AG09309 (cell line): Measurements from ENCODE around the gene HOXC4.

Experiments used
- DNase-seq: peaks from one replicate; pipeline ENCODE4 v3.0.0-alpha.2; 2010; ENCODE audit warnings: low read depth
- H3K4me3 ChIP-seq: 2 replicates; pipeline ENCODE4 v1.5.1; 2011; ENCODE audit warnings: mild to moderate bottlenecking, low read depth, low read length, moderate library complexity; ENCODE audit not compliant: control insufficient read depth
- CTCF ChIP-seq: IDR thresholded peaks from 2 replicates; pipeline ENCODE4 v1.5.1; 2011; ENCODE audit warnings: mild to moderate bottlenecking, low read depth, low read length, inconsistent platforms; ENCODE audit not compliant: insufficient read depth, control insufficient read depth; ENCODE audit errors: missing control alignments

Gene HOXC4

GRCh38 chr12:54021432-54022013 is 32.1 kb upstream of the HOXC4 start:
- no peak for DNase-seq
- TF ChIP-seq CTCF, result no peak
- no peak overlapping the region for H3K4me3 ChIP-seq

GRCh38 chr12:54022960-54023884 is 30.4 kb upstream of the HOXC4 start:
- no peak overlapping the region for H3K4me3 ChIP-seq

GRCh38 chr12:54024127-54024526 is 29.5 kb upstream of the HOXC4 start:
- no peak for TF ChIP-seq CTCF
- DNase-seq, result no peak
- no peak overlapping the region for H3K4me3 ChIP-seq

More at GRCh38 chr12:54022960-54023884, 30.4 kb upstream of the HOXC4 start:
- TF ChIP-seq CTCF, result no peak
- no peak for DNase-seq

GRCh38 chr12:54024581-54025305 is 28.9 kb upstream of the HOXC4 start:
- no peak overlapping the region for H3K4me3 ChIP-seq
- TF ChIP-seq CTCF, result no peak
- no peak for DNase-seq

- no peak overlapping the region for H3K4me3 ChIP-seq
- DNase-seq, result no peak
- no peak for TF ChIP-seq CTCF
Observed at GRCh38 chr12:54025499-54026405, 27.9 kb upstream of the HOXC4 start.
